HG03064 (cell line): ENCODE measurements around the gene CENPO.
"Not testable (repeated sequence)": the region's sequence is repeated elsewhere in the genome, so short reads cannot be mapped to it uniquely, and the experiment has no call there.

Experiments
- ATAC-seq: cut with Tn5 transposase; IDR thresholded peaks from one replicate; pipeline ENCODE4 v1.9.1; 2021; ENCODE audit warnings: low read depth; ENCODE audit not compliant: unreplicated experiment

Gene CENPO

DNA sequence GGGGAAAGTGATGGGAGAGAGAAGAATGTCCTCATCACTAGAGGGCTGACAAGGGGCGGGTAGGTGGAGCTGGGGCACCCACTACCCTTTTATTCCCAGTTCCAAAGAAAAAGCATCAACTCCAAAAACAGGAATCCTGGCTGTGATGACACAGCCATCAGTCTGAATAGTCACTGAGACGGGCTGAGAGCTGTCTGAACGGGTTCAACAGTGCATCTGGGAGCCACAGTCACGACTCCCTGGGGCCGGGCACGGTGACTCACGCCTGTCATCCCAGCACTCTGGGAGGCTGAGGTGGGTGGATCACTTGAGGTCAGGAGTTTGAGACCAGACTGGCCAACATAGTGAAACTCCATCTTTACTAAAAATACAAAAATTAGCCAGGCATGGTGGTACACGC, 42.2 kb downstream of the CENPO start:
- ATAC-seq: not testable (repeated sequence)

DNA sequence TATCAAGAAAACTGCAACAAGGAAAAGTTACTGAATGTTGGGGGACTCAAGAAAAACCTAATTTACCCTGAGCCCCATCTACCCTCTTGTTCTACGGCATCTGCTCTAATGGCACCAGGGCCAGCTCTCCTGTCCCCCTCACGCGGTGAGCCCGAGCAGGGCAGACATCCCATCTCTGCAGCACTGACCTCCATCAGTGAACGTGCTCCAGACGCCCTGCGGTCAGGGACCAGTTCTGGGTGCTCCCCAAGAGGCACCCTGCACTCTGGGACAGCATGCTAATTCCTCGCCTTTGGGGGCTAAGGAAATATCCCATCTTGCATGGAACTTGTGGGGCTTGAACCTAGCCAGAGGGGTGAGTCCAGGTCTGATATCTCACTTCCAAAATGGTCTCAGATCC, 43.0 kb downstream of the CENPO start:
- ATAC-seq: no peak

DNA sequence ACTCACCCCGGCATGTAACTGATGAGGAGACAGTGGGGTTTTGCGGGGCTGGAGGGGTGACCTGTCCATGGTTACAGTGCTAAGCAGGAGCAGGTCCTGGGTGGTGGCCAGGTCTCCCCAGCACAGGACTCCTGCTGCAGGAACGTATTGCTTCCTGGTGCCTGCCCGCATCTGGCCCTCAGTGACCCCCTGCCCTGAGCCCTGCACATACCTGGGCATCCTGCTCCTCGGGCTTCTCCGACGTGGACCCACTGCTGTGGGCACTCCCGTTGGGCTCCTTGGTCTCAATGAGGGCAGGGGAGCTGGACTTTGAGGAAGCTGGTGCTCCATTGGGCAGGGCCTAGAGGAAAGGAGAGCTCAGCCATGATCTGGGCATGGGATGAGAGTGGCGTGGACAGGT, 43.5 kb downstream of the CENPO start:
- ATAC-seq: no peak

DNA sequence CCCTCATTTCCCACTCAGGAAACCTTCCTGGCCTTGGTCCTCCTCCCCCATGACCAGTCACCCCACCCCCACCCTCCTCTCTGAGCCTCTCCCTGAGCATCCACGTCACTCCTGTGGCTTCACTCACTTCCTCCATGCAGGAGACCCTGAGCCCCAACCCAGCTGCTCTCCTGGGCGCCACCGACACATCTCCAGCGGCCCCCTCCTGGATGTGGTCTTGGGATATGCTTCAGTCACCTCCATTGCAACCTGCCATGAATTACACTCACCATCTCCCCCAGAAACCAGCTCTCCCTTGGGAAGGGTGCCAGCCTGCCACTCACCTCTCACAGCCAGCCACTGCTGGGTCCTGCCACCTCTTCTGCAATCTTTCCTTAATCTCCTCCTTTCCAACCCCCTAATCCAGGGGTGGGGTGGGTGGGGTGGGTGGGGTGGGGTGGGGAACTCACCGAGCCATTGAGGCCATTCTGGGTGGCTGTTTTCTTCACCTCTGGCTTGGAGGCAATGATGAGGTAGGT, 44.8 kb downstream of the CENPO start:
- no peak for ATAC-seq

DNA sequence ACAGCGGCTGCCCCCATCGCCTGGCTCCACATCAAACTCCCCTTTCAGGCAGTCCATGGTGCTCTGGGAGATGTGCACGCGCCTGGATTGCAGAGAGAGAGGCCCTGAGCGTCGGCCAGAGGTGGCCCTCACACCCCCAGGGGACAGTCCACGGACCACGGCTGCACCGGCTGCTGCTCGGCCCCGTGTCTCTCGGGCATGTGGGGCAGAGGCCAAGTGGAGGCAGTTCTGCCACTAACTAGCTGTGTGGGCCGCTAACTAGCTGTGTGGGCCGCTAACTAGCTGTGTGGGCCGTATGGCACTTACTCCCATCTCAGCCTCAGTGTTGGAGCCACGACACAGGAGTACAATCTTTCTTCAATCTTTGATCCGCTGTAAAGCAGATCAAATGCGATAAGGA, 45.3 kb downstream of the CENPO start:
- no peak for ATAC-seq

DNA sequence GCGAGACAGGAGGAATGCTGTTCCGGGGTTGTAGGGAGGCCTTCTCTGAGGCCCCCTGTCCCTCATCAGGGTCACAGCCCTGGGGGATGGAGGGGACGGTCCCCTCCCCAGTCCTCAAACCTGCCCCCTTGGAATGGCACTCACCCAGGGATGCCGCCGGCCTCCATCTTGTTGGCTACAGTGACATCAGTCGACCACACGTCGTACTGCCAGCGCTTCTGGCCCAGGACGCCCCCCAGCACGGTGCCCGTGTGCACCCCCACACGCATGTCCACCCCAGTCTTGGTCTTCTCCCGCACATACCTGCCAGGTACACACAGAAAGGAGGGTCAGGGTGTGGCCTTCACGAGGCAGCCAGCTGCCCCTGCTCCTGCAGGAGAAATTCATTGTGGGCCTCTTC, 46.5 kb downstream of the CENPO start:
- ATAC-seq: no peak

DNA sequence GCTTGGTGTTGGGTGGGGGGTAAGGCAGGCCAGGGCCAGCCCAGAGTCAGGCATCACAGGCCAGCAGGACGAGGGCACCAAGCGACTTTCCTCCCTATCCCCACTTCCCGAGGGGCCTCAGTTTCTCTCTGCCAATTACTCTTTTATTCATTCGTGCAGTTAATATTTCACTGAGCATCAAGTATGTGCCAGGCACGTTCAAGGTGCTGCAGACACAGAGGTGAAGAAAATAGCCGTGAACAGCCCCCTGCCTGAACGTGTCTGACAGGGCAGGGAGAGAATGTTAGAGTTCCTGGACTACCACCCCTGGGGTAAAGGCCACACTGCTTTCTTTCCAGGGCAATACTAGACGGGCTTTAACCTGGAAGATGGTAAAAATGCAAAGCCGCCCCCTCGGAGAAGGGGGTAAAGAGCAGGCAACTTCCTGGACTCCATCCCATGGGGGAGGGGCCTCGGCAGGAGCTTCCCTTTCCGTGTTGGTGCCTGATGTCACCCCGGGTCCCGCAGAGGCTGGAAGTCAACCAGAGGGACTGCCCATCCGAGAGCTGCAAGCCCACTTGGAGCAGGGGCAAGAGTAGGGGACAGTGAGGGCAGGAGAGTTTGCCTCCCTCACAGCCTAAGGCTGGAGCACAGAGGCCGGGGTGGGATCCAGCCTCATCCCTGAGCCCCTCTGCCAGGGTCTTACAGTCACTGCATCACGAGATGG, 47.1 kb downstream of the CENPO start:
- no peak for ATAC-seq

DNA sequence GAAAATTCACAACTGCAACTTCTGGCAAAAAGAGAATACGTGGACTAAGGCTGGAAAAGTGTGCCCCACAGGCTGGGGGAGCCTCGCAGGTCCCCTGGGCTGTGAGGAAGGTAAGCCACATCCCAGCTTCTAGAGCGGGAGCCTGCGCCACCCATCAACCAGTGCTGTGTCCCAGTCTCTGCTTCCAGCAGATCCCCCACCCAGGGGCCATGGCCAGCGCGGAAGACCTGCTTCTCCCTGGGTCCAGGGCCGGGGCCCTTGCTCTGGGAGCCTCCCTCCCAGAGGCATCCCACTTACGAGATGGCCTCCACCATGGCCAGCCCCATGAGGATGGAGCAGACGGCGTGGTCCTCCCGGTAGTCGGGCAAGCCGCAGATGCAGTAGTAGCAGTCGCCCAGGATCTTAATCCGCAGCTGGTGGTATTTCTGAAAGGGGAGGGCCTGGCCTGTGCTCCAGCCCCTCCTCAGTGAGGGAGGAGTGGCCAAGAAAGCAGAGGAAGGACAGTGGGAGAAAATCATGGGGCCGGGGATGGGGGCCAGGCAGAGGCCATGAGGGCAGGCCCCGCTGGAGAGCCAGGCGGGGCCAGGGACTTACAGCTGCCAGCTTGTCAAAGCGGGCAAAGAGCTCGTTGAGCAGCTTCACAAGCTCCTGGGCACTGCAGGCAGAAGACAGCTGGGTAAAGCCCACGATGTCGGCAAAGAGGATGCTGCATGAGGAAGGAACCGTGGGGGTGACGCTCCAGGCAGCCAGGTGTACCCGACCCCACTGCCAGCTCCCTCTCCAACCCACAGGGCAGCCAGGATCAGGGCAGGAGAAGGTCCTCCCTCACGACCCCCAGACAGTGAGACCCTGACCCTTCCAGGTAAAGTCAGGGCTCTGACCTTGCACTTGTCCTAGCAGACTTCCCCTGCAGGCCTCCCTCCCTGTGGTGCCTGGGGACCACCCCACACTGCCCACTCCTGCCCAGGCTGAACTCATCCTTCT, 48.0 kb downstream of the CENPO start:
- no peak for ATAC-seq

DNA sequence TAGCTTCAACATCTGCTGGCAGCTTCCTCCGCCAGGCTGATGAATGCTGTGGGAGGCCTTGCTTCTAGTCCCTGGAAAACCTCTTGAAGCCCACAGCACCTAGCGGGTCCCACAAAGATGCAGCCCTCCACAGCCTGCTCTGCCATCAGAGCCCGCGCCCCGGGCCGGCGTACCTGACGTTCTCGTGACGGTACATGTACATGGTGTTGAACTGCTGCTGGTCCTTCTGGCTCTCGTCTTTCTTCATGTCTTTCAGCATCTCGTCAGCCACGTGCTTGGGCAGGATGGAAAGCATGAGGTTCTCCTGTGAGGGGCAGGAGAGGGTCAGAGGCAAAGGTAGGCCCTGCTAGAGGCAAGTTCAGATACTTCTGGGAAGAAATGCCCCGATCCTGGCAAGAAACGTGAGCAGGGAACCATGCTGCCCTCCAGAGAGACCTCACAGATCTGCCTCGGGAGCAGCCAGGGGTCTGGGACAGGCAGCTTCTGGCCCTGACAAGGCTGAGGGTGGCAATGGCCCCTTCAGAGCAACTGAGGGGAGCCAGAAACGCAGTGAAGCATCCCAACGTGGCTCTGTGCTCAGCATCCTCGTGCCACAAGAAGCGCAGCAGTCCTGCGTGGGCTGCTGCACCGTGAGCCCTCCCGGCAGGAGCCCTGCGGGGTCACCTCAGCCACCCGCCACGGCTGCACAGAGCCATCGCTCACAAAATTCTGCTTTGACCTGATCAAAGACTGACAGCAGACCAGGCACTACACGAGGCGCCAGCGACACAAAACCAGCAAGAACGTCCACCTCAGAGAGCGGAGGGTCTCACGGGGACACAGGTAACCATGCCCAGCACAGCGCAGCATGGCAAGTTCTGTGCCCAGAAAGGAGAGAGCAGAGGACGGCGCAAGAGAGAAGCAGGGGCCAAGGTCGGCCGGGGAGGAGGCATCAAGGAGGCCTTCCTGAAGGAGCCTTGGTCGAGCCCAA, 49.1 kb downstream of the CENPO start:
- no peak for ATAC-seq

DNA sequence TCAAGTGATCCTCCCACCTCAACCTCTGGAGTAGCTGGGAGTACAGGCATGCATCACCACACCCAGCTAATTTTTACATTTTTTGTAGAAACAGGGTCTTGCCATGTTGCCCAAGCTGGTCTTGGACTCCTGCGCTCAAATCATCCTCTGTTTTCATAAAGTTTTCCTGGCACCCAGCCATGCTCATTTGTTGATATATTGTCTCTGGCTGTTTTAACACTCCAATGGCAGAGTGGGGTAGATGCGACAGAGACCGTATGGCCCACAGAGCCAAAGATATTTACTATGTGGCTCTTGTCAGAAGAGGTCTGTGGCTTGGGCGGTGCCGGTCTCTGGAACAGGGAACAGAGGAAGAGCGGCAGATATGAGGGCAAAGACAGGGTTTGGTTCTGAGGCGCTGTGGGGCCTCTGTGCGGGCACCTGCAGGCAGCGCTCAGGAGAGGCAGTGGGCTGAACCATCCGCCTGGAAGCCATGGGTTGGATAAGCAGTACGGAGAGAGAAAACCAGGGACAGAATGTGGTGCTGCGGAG, 50.2 kb downstream of the CENPO start:
- ATAC-seq: no peak

DNA sequence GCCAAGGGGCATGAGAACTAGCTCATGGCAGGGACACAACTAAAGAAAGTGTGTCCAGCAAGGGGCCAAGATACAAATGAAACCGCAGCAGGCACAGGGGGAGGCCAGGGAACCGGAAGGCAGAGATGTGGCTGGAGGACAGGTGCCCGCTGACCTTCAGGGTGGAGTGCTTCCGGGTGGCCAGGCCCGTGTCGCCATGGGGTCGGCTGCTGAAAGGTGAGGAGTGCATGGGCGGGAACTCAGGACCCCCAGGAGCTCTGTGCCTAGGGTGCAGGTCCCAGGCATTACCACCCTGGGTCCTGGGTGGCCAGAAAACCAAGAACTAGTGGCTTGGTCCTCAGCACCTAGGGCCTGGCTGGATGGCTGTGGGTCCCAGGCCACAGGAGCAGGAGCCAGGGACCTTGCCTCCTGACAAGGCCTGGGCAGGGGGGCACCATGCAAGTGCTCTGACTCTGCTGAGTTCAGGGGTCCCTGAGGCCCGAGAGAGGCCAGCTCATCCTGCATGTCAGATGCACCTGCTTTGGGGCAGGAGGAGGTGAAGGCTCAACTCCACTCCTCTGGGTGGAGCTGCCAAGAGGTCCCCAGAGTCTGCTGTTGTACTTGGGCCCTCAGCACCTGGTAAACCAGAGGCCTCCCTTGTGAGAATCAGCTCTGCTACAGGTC, 50.9 kb downstream of the CENPO start:
- ATAC-seq: no peak

DNA sequence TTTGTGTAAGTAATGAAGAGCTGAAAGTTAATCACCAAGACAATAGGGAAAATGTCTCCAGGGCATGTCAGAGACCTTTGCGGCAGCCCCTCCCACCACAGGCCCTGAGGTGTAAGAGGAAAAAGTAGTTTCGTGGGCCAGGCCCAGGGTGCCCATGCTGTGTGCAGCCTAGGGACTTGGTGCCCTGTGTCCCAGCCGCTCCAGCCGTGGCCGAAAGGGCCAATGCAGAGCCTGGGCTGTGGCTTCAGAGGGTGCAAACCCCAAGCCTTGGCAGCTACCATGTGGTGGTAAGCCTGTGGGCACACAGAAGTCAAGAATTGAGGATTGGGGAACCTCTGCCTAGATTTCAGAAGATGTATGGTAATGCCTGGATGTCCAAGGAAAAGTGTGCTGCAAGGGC, 52.5 kb downstream of the CENPO start:
- ATAC-seq: no peak

DNA sequence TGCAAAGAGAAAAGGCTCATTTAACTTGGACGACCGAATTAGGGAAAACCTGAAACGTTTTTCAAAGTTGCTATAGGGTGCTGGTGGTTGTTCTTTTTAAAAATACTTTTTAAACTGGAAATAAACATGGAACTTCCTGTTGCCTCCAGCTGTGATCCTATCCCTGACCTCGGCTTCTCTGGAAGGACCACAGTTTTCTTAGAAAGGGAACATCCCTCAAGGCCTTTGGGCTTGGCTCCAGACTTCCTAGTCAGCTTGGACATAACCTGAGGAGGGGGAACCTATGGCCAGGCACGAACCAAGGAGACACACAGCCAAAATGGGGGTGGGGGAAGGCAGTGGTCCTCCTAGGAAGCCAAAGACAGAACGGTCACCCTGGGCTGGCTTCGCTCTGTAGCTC, 57.7 kb downstream of the CENPO start:
- ATAC-seq: no peak

DNA sequence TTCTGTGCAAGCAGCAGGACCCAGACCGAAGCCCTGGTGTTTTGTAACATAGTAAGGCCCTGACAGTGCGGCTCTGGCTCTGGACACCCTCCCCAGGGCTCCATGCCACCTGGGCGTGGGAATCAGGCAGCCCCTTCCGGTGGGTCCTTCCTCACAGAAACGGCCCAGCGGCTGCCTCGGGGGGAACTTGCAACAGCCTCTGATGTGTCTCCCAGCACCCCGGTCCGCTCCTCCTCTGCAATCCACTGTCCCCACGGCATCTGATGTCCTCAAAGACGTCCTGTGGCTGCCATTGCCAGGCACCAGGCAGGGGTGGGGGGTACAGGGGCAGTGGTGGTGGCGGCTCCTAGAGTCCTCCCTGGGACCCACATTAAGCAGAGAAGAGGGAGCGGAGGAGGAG, 58.8 kb downstream of the CENPO start:
- no peak for ATAC-seq

DNA sequence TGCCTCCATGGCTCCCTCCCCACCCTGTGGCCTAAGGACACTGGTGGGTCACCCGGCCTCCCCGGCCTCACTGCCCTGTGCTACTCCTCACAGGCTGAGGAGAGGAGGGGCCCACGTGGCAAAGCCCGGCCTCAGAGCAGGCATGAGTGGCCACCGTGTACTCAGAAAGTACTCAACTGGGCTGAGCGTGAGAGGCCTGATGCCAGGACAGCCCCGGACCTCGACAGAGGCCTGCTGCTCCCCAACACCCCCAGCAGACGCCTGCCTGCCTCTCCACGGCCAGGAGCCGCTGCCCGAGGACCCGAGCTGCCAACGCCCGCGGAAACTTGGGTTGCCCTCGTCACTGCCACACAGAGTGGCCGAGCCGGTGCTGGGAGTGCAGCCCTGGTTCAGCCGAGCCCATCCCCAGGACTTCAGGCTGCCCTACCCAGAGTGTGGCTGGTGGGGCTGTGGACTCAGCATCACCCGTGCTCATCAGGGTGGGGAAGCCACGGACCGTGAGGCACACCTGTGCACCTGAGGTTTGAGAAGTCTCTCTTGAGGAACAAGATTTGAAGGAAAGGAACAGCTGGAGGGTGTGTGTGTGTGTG, 59.3 kb downstream of the CENPO start:
- ATAC-seq: no peak

DNA sequence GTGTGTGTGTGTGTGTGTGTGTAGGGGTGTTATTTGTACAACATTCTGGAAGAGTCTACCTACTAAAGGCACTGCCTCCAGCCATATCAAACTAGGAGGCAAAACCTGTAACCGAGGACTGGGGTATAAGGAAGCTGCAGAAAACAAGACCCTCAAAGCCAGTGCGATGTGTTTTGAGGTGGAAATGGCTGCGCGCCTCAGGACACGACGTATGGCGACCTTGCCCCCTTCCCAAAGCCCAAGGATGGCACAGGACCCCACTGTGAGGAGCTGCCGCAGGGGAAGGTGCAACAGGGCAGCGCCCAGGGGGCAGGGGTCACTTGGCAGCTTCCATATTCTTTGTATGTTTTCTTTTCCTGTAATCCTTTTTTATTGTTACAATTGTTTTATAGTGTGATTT, 59.8 kb downstream of the CENPO start:
- ATAC-seq: no peak

DNA sequence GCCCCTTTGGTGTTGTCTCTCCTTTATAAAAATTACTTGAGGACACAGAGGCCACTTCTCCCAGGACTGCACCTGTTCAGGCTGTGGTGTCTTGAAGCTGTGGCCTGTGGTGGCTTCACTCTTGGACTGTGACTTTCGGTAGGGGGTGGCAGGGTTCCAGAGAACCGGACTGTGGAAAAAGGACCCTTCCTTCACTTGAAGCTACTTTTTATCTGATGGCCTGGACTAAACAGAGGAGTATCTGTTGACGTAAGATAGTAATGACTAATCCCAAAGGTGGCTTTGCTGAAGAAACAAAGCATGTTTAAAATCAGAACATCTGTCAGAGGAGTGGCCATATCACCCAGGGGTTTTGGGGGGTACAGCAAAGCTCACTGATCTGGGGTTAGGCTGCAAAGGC, 60.8 kb downstream of the CENPO start:
- no peak for ATAC-seq

DNA sequence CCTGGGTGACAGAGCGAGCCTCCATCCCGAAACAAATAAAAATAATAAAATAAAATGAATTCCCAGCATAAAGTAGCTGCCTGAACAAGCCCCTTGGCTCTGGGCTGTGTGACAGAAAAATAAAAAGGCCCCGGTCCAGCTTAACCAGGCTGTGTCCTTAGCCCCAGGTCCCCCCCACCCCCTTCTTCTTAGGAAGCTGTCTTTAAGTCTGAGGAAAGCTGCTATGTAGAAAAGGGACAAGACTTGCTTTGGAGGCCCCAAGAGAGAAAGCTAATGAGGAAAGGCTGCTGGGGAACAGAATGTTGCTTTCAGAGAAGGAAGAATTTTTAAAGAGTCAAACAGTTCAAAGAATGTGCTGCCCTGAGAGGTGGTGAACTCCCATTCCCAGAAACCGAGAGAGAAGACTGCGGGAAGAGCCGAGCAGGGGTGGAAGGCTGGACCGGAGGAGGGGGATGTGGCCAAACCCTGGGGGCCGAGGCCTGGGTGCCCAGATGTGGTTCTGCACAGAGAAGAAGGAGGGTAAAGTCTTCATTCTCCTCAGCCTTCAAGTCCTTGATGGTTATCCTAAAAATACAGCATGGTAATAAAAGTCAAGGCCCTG, 61.9 kb downstream of the CENPO start:
- ATAC-seq: no peak

DNA sequence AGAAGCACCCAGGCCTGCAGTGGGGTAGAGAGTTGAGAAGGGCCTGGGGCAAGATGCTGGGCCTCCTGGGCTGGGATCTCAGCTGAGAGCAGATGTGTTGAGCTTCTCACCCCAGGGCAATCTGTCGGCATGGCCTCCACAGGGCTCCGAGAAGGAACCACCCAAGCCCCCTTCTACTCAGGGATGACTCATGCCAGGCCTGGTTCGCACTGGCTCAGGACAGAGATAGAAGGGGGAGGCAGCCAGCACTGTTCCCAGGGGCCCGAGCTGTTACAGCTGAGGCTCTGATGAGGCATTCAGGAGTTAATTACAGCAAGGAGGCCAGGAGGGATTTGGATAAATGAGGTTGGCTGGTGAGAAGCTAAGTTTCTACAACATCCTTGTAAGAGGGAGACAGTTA, 62.5 kb downstream of the CENPO start:
- ATAC-seq: no peak
